HG03175 (cell line): Measurements from ENCODE around the gene DDA1.
"Not testable (repeated sequence)": the region's sequence is repeated elsewhere in the genome, so short reads cannot be mapped to it uniquely, and the experiment has no call there.

Source experiments
- ATAC-seq: cut with Tn5 transposase; IDR thresholded peaks from one replicate; pipeline ENCODE4 v1.9.1; 2021; ENCODE audit warnings: mild to moderate bottlenecking, moderate library complexity; ENCODE audit not compliant: unreplicated experiment

Gene DDA1

DNA sequence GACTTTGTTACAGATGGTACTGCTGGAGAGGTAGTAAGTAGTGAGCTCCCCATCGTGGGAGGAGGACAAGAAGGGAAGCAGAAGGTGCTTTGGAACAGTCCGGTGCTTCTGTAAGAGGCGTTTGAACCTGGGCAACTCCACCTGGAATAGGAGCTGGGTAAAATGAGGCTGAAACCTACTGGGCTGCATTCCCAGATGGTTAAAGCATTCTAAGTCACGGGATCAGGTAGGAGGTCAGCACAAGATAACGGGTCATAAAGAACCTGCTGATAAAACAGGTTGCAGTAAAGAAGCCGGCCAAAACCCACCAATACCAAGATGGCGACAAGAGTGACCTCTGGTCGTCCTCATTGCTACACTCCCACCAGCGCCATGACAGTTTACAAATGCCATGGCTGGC is 22.6 kb upstream of the DDA1 start:
- no peak for ATAC-seq

DNA sequence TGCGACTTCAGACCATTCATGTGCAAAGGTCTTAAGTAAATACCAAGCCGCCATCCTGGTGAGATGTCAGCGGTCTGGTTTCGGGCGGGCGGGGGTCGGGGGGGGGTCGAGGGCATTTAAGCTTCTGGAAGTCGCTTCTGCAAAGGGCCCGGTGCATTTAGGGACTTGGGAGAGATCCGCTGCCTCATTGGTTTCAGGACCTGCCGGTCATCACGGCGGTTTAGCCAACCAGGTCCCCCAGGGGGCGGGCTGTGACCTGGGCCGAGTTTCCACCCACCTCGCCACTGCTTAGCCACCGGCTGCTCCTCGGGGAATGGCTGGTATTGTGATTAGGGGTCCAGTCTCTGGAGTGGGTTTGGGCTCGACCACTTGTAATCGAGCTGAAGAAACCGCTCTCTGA is 19.9 kb upstream of the DDA1 start:
- ATAC-seq = no peak

DNA sequence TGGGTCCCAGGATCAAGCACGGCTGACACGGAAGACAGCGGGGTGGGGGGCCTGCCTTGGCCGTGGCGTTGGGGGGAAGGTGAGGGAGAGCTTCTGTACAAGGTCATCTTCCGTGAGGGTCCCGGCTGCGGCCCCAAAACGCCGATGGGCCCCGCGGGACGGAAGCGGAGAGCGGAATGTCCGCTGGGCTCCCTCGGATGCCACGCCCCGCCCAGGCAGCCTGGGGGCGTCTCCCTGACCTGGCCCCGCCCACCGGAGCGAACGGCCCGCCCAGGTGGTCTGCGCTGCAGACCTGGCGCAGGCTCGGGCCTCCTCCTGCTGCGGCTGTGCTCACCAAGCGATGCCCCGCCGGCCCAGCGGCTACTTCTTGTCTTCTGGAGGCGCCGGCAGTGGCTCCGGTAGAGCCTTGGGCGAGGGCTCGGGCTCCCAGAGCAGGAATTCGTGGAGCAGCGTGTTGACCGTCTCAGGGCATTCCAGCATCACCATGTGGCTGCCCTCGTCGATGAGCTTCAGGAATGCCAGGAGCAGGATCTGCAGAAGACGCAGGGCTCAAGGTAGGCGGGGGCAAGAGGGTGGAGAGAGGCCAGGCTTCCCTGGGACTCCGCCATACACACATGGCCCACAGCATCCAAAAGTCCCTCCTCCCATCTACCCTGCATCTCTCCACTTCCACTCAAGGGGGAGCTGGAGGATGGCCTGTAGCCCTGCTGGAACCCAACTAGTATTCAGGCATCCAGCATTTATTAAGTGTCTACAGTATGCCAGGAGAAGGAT is 16.9 kb upstream of the DDA1 start:
- peak; percentile 85 for ATAC-seq

DNA sequence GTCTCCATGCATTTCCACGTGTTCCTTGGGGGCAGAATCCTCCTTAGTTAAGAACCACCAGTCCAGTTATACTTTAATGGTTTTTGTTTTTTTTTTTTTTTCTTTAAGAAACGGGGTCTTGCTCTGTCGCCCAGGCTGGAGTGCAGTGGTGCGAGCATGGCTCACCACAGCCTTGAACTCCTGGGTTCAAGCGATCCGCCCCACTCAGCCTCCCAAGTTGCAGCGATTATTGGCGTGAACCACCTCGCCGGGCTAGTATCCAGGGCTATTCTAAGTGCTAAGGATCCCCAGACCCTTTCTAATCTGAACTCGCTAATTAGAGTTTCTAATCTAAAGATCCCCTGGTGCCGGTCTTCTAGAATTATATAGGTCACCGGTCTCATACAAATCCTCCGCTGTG is 15.8 kb upstream of the DDA1 start:
- no peak for ATAC-seq

DNA sequence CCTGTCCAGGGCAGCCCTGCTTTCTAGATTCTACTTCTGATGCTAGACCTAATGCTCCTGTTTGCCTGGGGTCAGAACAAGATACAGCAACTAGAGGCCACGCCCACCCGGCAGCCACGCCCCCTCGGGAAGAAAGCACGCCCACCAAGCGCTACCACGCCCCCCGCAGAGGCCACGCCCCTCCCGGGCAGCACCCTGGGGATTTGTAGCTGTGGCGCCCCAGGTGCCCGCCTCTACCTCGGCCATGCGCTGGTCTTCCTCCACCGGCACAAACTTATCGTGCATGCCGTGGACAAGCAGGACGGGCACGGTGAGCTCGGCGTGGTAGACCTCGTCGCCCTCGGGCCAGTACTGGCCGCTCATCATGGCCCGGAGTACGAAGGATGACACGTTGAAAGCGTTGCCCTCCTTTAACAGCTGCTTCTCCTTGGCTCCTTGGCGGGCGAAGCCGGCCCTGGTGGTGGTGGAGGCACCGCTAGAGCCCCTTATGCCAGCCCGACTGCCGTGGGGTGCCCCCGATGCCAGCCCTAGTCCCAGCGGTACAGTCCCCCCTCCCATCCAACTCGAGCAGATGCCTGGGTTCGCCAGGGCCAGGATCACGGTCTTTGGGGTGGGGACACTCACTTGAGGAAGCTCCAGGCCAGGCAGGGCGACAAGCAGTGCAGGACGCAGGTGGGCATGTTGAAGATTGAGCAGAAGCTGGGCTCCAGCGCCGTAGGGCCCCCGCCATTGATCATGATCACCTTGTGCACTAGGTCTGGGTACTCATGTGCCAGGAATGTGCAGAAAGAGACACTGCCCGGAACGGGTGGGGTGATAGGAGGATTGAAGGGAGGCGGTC is 15.1 kb upstream of the DDA1 start:
- ATAC-seq = no peak

DNA sequence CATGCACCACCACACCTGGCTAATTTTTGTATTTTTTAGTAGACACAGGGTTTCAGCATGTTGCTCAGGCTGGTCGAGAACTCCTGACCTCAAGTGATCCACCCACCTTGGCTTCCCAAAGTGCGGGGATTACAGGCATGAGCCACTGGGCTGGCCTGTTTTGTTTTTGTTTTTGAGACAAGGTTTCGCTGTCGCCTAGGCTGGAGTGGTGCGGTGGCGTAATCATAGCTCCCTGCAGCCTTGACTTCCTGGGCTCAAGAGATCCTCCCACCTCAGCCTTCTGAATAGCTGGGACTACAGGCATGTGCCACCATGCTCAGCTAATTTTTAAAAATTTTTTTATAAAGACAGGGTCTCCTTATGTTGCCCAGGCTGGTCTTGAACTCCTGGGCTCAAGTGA is 13.8 kb upstream of the DDA1 start:
- not testable (repeated sequence) for ATAC-seq

DNA sequence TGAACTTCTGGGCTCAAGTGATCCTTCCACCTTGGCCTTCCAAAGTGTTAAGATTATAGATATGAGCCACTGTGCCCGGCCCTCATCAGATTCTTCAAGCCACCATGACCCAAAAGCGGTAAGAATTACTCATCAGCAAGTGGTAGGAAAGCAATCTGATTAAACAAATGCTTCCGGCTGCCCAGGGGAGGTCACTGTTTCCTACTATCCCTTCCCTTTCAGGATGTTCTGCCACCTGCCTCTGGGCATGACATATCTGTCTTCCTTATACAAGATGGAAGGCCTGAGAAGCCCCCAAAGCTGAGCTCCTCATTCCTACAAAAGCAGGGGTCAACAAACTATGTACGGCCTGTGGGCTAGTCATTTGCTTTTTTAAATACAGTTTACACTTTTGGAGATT is 13.1 kb upstream of the DDA1 start:
- no peak for ATAC-seq

DNA sequence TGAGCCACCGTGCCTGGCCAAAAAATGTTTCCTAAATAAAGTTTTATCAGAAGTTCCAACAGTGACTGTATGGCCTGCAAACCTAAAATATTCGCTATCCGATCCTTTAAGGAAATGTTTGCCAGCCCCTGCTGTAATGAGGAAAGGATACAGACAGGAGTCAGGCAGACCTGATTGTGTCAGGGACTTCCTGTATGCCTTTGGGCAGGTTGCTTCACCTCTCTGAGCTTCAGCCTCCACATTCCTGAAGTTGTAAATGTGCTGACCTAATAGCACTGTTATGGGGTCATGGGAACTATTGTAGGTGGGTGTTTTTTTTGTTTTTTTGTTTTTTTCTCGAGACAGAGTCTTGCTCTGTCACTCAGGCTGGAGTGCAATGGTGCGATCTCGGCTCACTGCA is 12.4 kb upstream of the DDA1 start:
- no peak for ATAC-seq

DNA sequence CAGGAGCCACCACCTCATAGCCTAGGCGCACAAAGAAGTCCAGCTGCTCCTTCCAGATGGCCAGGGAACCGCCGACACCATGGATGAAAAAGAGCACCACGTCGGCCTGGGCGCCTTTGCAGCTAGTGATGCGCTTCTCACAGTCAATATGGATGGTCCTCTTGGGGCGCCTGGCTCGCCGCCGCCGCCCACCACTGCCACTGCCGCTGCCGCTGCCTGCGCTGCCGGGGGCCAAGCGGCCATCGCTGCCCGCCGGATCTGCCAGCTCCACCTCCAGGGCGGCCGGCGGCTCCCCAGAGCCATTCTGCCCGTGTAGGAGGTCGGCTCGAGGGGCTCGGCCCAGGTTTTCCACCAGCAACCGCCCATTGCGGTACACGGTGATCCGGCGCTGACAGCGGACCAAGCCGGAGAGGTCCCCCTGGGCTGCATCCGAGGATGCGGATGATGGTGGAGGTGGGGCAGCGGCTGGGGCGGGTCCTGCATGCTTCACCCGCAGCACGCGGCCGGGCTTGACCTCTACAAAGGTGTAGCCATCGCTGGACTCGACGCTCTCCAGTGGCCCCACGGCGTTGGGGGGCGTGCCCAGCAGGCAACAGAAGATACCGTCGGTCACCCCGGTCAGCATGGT is 8.3 kb upstream of the DDA1 start:
- ATAC-seq = no peak

DNA sequence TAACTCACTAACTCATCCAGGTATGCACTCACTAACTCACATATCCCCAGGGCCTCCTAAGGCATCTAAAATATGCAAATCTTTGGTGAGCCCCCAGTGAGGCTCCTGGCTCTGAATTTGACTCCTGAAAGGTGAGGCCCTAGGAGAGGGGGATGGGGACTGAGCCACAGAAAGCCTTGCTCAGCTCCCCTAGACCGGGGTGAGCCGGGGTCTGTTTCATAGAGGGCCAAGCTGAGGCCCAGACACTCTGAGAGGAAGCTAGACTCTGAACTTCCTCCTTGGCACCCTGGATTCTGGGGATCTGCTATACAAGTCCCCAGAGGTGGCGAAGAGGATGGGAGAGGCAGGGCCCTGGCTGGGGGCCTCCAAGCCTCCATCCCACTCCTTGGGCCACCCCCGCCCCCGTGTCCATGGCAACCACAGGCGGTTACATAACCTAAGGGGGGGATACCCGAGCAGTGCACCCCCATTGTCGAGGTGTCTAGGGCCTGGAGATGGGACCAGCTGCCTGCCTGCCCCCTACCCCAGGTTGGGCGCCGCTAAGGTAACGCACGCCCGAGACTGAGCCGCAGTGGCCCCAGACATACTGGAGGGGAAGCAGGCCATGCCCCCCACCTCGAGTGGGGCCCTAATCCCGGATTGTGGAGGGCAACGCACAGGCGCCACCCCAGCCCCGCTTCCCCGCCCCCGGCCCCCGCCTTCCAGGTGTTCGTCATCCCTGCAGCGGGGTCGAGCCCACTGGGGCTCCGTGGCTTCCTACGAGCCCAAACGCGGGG is 6.8 kb upstream of the DDA1 start:
- ATAC-seq = no peak

DNA sequence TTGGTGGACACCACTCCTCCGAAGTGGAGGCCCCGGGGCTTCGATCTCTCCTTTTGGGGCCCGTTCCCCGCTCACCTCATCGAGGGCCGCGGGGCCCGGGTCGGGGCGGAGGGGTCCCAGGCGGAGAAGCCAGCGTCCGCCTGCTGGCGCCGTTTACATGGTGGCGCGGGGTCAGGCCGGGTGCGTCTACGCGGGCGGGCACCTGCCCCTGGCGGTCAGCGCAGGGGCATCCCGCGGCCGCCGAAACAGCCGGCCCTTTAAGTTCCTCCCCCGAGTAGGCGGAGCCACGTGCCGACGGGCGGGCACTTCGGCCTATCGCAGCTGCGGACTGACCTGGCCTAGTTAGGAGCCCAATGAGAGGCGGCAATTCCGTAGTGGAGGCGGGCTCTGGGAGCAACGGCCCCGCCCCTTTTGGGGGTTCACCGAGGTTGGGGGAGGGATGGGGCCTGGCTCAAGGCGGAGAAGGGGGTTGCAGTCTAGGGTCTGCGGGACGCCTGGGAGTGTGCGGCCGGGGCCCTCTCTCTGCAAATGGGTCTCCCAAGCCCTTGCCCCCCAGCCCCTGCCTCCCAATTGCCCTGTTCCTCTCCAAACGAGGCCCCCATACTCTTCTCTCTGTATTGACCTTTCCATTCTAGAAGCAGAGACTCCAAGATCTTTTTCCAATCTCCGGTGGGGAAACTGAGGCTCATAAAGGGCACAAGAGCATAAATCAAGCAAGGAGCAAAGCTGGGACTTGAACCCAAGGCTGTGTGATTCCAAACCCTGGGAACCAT is 6.0 kb upstream of the DDA1 start, which contains the start of gene ABHD8:
ABHD8 (minus strand) TSS at position 259 of the 773 bp plus-strand sequence. CDS start 1,809 bp downstream, outside the sequence.
- peak; percentile 71 for ATAC-seq

DNA sequence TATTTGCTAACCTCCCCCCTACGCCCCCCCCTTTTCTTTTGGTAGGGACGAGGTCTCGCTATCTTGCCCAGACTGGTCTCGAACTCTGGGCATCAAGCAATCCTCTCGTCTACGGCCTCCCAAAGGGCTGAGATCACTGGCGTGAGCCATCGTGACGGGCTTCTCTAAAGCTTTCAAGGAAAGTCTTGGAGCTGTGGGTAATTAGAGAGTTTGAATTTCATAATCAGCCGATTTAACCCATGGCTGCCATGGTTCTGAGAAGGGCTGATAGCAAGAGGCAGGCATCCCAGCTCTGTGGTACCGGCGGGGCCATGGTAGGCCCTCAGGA is 5.5 kb upstream of the DDA1 start:
- ATAC-seq = no peak

DNA sequence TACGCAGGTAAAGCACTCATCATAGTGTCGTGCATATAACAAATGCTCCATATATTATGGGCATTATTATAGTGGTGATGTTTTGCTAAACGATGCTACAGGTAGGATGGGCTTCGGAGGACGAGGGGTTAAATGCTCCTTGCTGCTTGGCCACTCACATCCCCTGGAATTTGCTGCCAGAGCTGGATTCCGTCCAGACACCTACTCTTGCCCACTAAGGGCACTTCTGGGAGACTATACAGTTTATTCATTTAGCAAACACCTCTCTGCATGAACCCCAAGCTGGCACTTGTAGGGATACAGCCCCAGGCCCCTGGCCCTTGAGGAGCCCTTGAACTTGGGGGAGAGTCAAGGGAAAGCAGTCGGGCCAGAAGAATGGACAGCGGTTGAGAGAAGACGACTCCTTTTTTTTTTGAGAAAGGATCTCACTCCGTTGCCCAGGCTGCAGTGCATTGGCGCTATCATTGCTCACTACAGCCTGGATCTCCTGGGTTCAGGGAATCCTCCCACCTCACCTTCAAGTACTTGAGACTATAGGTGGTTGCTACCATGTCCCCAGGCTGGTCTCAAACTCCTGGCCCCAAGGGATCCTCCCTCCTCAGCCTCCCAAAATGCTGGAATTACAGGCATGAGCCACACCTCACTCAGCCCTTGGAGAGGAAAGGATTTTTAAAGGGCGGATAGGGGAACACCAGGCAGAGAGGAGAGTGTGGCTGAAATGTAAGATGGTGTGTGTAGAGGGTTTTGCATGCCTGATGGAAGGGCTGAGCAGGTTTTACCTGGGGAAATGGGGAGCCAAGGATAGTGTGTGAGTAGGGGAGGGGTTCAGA is 4.8 kb upstream of the DDA1 start:
- ATAC-seq = no peak

DNA sequence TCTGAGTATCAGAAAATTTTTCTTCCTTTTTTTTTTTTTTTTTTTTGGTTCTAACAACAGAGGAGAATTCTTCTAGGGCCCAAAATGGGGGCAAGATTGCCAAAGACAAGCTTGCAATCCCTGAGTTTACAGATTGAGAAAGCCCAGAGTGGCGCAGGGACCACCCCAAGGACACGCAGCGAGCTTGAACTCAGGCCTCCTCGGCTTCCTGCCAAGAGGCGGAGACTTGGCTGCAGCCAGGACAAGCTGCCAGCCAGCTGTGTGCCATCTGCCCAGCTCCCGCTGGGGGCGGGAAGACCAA is 4.2 kb upstream of the DDA1 start:
- no peak for ATAC-seq

DNA sequence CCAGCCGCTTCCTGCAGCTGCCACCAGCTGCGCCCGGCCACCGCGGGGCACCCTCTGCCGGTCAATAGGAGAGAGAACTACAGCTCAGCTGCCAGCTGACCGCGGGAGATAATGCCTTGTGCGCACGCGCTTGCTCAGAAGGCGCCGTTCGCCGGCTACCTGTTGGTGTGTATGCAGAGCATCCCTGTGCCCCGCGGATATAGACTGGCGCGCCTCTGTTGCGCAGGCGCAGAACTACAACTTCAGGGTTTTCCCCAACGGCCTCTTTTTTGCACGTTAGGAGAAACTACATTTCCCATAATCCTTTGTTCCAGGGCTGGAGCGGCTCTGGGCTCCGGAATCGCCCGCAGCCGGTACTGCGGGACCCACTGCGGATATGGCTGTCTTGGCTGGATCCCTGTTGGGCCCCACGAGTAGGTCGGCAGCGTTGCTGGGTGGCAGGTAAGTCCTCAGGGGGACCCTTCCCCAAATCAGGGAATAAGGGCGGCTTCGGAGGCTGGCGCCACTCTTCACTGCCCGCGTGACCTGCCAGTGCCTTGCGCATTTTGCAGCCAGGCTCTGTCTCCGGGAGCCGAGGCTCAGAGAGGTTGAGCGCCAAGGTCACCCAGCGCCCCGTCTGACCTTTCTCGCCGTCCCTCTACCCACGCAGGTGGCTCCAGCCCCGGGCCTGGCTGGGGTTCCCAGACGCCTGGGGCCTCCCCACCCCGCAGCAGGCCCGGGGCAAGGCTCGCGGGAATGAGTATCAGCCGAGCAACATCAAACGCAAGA is 3.7 kb upstream of the DDA1 start, which contains the start of gene MRPL34:
MRPL34 (plus strand) TSS at position 356 of the 768 bp plus-strand sequence; CDS start at position 377, 21 bp downstream.
- ATAC-seq = peak; percentile 71

DNA sequence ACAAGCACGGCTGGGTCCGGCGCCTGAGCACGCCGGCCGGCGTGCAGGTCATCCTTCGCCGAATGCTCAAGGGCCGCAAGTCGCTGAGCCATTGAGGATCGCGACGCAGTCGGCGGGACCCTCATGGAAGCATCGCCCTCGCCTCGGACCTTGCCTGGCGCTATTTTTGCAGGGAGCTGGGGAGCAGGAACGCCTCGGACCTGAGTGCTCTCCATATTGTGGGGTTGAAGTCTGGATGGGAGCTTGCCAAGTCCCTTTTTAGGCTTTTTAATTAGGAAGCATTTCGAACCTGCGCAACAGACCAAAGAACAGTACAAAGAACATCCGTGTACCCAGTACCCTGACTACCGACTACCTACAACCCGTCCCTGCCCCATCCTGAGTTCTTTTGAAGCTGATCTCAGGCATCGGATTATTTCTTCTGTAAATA is 3.1 kb upstream of the DDA1 start:
- ATAC-seq = no peak

DNA sequence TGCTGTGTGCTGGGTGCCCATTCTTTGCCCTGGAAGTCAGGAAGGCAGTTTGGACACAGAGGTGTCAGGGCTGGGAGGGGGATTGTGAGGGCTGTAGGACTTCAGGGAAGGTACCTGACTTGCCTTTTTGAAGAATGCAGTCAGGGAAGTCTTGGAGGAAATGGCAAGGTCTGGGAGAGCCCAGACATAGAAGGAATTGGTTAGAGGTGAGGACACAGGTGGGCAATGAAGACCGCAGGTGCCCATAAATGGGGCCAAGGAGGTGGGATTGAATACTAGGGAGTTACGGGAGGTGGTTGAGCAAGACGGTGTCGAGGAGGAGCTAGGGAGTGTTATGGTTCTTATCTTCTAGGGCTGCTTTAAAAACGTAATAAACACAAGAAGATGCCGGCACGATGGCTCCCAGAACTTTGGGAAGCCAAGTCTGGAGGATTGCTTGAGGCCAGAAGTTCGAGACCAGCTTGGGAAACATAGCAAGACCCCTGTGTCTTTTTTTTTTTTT is 1.4 kb upstream of the DDA1 start:
- ATAC-seq = no peak

DNA sequence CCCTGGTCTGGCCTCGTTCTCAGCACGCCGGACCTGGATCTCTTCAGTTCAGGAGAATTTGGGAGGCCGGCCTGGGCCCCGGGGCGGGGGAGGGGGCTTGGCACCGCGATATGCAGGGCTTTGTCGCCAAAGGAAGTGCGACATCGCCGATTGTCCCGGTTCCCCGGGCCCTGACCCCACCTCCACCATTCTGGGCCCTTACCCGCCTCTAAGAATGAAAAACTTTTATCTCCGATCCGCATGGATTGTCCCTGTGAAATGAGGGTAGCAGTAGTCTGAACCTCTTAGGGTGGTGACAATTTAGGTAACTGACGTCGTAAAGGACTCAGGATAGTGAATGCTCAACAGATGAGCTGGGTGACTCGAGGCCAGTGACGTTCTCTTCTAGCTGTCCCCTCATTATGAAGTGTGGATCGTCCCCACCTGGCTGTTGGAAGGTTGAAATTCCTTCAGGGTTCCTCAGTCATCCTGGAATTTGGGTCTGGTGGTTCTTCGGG is 650 bp downstream of the DDA1 start:
- ATAC-seq = no peak
